Dendritic cell treated with granulocyte-macrophage colony-stimulating factor and Interleukin-4, amounts not matched to agents 40 ng/mL and 50 ng/mL, for 4 days (primary cell): ENCODE results near the gene VPS37C.
A peak's percentile ranks its signal among the peaks of the same experiment; 100 is the strongest.
"Not testable (repeated sequence)": the region's sequence is repeated elsewhere in the genome, so short reads cannot be mapped to it uniquely, and the experiment has no call there.

Experiments
- H3K27ac Mint-ChIP-seq: one replicate; pipeline ENCODE4 v1.8.0; 2022; ENCODE audit warnings: mild to moderate bottlenecking, mixed read lengths
- H3K27me3 Mint-ChIP-seq: one replicate; pipeline ENCODE4 v1.8.0; 2022; ENCODE audit warnings: mild to moderate bottlenecking, mixed read lengths
- H3K36me3 Mint-ChIP-seq: one replicate; pipeline ENCODE4 v1.8.0; 2022; ENCODE audit warnings: low read depth, mixed read lengths
- H3K4me1 Mint-ChIP-seq: one replicate; pipeline ENCODE4 v1.8.0; 2022; ENCODE audit warnings: low read depth, mixed read lengths
- H3K4me3 Mint-ChIP-seq: one replicate; pipeline ENCODE4 v1.8.0; 2022; ENCODE audit warnings: mild to moderate bottlenecking, moderate library complexity, mixed read lengths
- H3K9me3 Mint-ChIP-seq: one replicate; pipeline ENCODE4 v1.8.0; 2022; ENCODE audit warnings: mixed read lengths
- intact Hi-C: fragments of 100-400 bp; cut with micrococcal nuclease; formaldehyde crosslinking; loops from one replicate; pipeline ENCODE4 v1.15.0; 2022

VPS37C gene

GRCh38 chr11:61109671-61110070, 51.6 kb downstream of the VPS37C start:
- H3K4me3 Mint-ChIP-seq = no peak overlapping the region
- no peaks in the 10 kb centered on the region for H3K9me3 Mint-ChIP-seq
- H3K27ac Mint-ChIP-seq = no peak overlapping the region
- peaks cover 31% of the 10 kb centered on the region for H3K4me1 Mint-ChIP-seq
- H3K36me3 Mint-ChIP-seq = peaks cover 7% of the 10 kb centered on the region
- intact Hi-C loops = no loop called here
- H3K27me3 Mint-ChIP-seq = peaks cover 1% of the 10 kb centered on the region

GRCh38 chr11:61108847-61109585, 52.2 kb downstream of the VPS37C start:
- Mint-ChIP-seq H3K9me3 (no peaks in the 10 kb centered on the region), H3K27me3 (peaks cover 1% of the 10 kb centered on the region), H3K27ac (no peak overlapping the region), H3K4me3 (no peak overlapping the region), H3K4me1 (peaks cover 28% of the 10 kb centered on the region), H3K36me3 (peaks cover 7% of the 10 kb centered on the region)
- intact Hi-C loops = no loop called here

DNA sequence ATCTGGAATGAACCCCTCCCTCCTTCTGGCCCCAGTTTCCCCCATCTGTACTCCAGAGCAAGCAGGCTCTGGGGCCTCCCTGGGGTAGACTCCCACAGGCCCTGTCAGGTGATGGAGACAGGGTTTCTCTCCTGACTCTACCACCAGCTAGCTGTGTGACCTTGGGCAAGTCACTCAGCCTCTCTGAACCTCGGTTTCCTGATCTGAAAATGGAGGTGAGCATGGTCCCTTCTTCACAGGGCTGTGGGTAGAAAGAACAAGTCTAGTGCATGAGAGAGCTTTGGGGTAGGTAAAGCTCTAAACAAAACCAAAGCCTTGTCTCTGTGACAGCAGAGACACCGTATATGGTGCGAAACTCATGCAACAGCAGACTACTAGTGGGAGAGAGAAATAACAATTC, 53.3 kb downstream of the VPS37C start:
- H3K9me3 Mint-ChIP-seq = no peaks in the 10 kb centered on the region
- peaks cover 7% of the 10 kb centered on the region for H3K36me3 Mint-ChIP-seq
- peaks cover 1% of the 10 kb centered on the region for H3K27me3 Mint-ChIP-seq
- intact Hi-C loops = no loop called here
- H3K27ac Mint-ChIP-seq = no peak overlapping the region
- H3K4me1 Mint-ChIP-seq = peaks cover 25% of the 10 kb centered on the region
- no peak overlapping the region for H3K4me3 Mint-ChIP-seq

GRCh38 chr11:61106894-61107470, 54.2 kb downstream of the VPS37C start:
- Mint-ChIP-seq H3K36me3 (peaks cover 7% of the 10 kb centered on the region), H3K4me3 (no peak overlapping the region)

GRCh38 chr11:61106296-61106695, 54.9 kb downstream of the VPS37C start:
- Mint-ChIP-seq H3K4me1 (peaks cover 11% of the 10 kb centered on the region), H3K27me3 (peaks cover 3% of the 10 kb centered on the region), H3K9me3 (no peaks in the 10 kb centered on the region), H3K4me3 (no peak overlapping the region), H3K27ac (no peak overlapping the region), H3K36me3 (peaks cover 7% of the 10 kb centered on the region)
- intact Hi-C loops = no loop called here

More at GRCh38 chr11:61106894-61107470, 54.2 kb downstream of the VPS37C start:
- intact Hi-C loops = no loop called here
- Mint-ChIP-seq H3K27ac (no peak overlapping the region), H3K4me1 (peaks cover 17% of the 10 kb centered on the region), H3K9me3 (no peaks in the 10 kb centered on the region), H3K27me3 (peaks cover 3% of the 10 kb centered on the region)

GRCh38 chr11:61104963-61105362, 56.3 kb downstream of the VPS37C start:
- H3K4me3 Mint-ChIP-seq = no peak overlapping the region
- intact Hi-C loops = no loop called here
- H3K36me3 Mint-ChIP-seq = no peaks in the 10 kb centered on the region
- no peaks in the 10 kb centered on the region for H3K9me3 Mint-ChIP-seq
- H3K4me1 Mint-ChIP-seq = peaks cover 11% of the 10 kb centered on the region
- no peak overlapping the region for H3K27ac Mint-ChIP-seq
- H3K27me3 Mint-ChIP-seq = peaks cover 3% of the 10 kb centered on the region

DNA sequence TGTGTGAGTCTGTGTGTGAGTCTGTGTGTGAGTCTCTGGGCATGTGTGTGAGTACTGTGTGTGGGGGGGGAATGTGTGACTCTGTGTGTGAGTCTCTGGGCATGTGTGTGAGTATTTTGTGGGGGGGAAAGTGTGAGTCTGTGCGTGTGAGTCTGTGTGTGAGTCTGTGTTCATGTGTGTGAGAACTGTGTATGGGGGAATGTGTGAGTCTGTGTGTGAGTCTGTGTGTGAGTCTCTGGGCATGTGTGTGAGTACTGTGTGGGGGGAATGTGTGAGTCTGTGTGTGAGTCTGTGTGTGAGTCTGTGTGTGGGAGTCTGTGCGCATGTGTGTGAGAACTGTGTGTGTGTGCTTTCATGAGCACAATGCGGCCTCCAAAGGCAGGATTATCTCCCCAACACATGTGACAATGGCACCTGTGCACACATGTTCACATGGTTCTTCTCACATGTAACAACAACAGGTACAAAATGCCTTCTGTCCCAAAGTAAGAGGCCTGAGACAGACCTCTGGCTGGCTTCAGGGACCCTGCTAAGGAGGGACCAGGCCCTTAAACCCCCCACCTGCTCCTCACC, 57.3 kb downstream of the VPS37C start:
- Mint-ChIP-seq H3K9me3 (no peaks in the 10 kb centered on the region), H3K27ac (no peak overlapping the region)

DNA sequence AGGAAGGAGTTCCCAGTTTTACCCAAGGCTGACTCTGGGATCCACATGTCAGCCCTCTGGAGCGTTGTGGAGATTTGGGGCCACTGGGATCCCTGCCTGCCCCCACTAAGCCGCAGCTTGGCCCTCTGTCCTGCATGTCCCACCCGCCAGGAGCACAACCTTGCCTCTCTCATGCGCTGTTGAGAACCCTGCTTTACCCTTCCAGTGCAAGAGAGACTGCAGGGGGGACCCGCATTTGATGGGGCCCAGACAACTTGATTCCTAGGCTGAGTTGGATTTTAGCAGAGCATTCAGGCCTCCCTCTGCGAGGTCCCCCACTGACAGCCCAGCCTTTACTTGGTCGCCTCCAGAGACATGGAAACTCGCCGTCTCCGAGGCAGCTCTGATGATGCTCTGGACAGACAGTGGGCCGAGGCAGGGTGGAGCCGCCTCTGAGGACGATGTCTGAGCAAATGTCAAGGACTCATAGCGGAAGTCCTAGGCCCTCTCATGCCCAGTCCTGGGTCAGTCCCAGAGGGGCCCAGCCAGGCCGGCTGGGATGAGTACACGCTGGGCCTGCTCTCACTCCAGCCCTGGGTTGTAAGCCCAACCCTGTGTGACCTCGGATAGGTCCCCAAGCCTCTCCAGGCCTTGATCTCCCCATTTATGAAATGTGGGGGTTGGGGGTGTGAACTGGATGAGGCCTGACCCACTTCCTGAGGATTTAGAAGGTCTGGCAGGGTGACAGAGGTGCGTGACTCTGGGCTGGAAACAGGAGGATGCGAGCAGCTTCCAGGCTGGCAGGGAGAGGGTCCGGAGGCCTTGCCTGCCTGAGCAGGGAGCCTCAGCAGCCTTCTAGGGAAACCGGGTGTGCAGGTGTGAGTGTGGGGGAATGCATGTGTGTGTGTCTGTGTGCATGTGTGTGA, 58.3 kb downstream of the VPS37C start:
- Mint-ChIP-seq H3K27me3 (peaks cover 3% of the 10 kb centered on the region), H3K27ac (no peak overlapping the region), H3K36me3 (no peaks in the 10 kb centered on the region), H3K4me1 (peaks cover 11% of the 10 kb centered on the region), H3K9me3 (no peaks in the 10 kb centered on the region), H3K4me3 (no peak overlapping the region)
- intact Hi-C loops = no loop called here

More for the DNA sequence above, 57.3 kb downstream of the VPS37C start:
- intact Hi-C loops = no loop called here
- H3K4me3 Mint-ChIP-seq = no peak overlapping the region
- H3K36me3 Mint-ChIP-seq = no peaks in the 10 kb centered on the region
- peaks cover 3% of the 10 kb centered on the region for H3K27me3 Mint-ChIP-seq
- H3K4me1 Mint-ChIP-seq = peaks cover 11% of the 10 kb centered on the region

DNA sequence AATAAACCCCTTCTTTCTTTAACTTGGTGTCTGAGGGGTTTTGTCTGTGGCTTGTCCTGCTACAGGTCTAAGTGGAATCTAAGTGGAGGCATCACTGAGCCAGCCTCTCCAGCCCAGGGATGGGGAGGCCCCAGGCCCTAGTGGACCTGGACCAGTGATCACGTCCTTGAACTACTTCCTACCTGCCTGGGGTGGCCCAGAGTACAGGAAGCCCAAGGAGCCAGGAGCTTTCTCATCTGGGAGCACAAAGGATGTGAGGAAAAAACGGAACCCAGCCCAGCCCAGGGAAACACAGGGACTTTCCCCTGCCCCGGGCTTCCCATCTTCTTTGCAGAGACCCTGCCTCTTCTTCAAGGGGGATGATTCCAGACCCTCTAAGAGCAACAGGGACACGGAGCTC, 62.4 kb downstream of the VPS37C start:
- H3K27ac Mint-ChIP-seq = no peak overlapping the region
- intact Hi-C loops = loop anchor here (10.0 kb wide), 1 partner anchor 54 kb away; no protein-coding TSS in a partner anchor
- H3K27me3 Mint-ChIP-seq = peaks cover 2% of the 10 kb centered on the region

DNA sequence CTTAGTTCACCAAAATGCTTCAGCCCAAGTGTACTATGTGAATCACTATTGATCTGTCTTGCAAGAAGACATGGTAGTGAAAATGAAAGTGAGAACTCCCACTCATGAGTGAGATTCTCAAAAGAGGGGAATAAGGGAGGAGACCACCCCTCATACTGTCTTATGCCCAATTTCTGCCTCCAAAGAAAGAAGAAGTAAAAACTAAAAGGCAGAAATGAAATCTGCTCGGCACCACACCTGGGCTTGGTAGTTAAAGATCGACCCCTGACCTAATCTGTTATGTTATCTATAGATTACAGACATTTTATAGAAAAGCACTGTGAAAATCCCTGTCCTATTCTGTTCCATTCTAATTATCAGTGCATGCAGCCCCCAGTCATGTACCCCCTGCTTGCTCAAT, 63.0 kb downstream of the VPS37C start:
- H3K36me3 Mint-ChIP-seq, H3K27ac Mint-ChIP-seq, H3K9me3 Mint-ChIP-seq, H3K4me3 Mint-ChIP-seq, H3K27me3 Mint-ChIP-seq: not testable (repeated sequence)
- intact Hi-C loops = loop anchor here (10.0 kb wide), 1 partner anchor 53 kb away; no protein-coding TSS in a partner anchor
- H3K4me1 Mint-ChIP-seq = peaks cover 32% of the 10 kb centered on the region

More for the DNA sequence above, 62.4 kb downstream of the VPS37C start:
- Mint-ChIP-seq H3K4me3 (no peak overlapping the region), H3K36me3 (no peaks in the 10 kb centered on the region), H3K4me1 (peaks cover 31% of the 10 kb centered on the region), H3K9me3 (no peaks in the 10 kb centered on the region)

DNA sequence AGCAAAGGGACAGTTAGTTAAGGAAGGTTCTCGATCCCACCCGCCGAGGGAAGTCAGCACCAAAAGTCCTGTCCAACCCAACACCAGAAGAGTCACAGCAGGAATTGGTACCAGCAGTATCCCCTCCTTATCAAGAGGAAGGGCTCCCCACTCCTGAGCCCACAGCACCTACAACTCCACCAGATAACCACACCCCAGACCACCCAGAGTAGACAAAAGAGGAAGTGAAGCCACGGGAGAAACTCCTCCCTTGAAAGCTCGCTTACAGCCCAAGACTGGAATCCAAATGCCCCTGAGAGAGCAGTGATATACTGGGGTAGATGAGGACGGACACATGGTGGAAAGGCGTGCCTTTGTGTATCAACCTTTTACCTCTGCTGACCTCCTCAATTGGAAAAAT, 66.2 kb downstream of the VPS37C start:
- intact Hi-C loops = loop anchor here (10.0 kb wide), 1 partner anchor 50 kb away; no protein-coding TSS in a partner anchor
- no peaks in the 10 kb centered on the region for H3K36me3 Mint-ChIP-seq
- H3K4me3 Mint-ChIP-seq = peak overlapping the region; percentile 34
- peaks cover 57% of the 10 kb centered on the region for H3K4me1 Mint-ChIP-seq
- H3K9me3 Mint-ChIP-seq = no peaks in the 10 kb centered on the region
- H3K27me3 Mint-ChIP-seq = peaks cover 3% of the 10 kb centered on the region
- peak overlapping the region; percentile 87 for H3K27ac Mint-ChIP-seq

DNA sequence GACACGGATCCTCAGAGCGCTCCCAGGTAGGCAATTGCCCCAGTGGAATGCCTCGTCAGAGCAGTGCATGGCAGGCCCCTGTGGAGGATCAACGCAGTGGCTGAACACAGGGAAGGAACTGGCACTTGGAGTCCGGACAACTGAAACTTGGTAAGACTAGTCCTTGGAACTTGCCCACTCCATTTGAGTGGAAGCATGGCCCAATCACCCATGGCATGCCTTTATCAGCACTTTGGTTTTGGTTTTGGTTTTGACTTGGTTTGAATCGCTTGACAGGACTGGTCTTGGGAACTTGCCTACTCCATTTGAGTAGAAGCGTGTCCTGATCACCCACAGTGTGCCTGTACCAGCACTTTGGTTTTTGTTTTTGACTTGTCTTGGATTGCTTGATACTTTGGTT, 67.1 kb downstream of the VPS37C start:
- H3K4me3 Mint-ChIP-seq, H3K9me3 Mint-ChIP-seq, H3K27me3 Mint-ChIP-seq, H3K36me3 Mint-ChIP-seq: not testable (repeated sequence)
- intact Hi-C loops = loop anchor here (10.0 kb wide), 1 partner anchor 49 kb away; no protein-coding TSS in a partner anchor
- peak overlapping the region; percentile 87 for H3K27ac Mint-ChIP-seq
- peaks cover 57% of the 10 kb centered on the region for H3K4me1 Mint-ChIP-seq

DNA sequence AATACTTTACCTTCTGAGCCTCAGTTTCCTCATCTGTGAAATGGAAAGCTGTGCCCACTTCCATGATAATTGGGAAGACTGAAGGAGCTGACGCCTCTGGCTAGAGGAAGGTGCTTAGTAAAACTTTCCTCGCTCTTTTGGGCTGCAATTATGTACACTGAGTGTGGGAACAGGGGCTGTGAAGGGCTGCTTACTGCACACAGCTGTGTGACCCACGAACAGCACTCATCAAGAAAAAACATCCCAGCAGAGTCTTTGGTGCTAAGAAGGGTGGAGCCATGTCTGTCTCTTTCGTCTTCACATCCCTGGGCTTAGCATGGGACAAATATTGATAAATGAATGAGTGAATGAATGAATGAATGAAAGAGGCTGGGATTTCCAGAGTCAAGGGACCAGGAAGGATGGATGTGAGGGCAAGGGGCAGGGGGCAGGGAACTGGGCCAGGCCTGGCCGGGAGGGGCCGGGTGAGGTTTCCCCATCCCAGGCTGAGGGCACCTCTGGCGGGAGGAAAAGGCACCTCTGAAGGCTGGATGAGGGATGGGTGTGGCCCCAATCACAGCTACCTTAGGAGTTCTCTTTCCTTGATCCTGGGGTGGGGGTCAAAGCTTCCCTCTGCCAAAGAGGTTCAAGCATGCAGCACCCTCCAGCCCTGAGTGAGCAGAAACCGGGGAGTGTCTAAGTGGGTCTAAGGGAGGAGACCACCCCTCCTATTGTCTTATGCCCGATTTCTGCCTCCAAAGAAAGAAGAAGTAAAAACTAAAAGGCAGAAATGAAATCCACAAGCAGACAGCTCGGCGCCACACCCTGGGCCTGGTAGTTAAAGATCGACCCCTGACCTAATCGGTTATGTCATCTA, 68.1 kb downstream of the VPS37C start:
- intact Hi-C loops = loop anchor here (2.0 to 10.0 kb wide), 2 partner anchors 18 to 48 kb away; no protein-coding TSS in a partner anchor
- peaks cover 57% of the 10 kb centered on the region for H3K4me1 Mint-ChIP-seq
- H3K9me3 Mint-ChIP-seq = no peaks in the 10 kb centered on the region
- peaks cover 3% of the 10 kb centered on the region for H3K27me3 Mint-ChIP-seq
- H3K36me3 Mint-ChIP-seq = no peaks in the 10 kb centered on the region
- H3K27ac Mint-ChIP-seq = peak overlapping the region; percentile 87
- H3K4me3 Mint-ChIP-seq = no peak overlapping the region
